ENCODE data around the gene ETV4. TPM values are rescaled to one million over a fixed set of nuclear protein-coding genes. Genes with fewer than 3 reads are reported as not detected.

The ETV4 gene
- polyA plus RNA-seq, 1 donor from 2014 or later, result 0.61 TPM

- H3K4me3 ChIP-seq (ENCODE audit: low read length), result no peak overlapping the region
- H2AFZ ChIP-seq (ENCODE audit: low read depth, low read length), result no peak overlapping the region
- no peaks in the 10 kb centered on the region for H4K20me1 ChIP-seq (ENCODE audit: insufficient read depth)
- H3K9ac ChIP-seq (ENCODE audit: low read length), result no peak overlapping the region
- H3K79me2 ChIP-seq (replicated peaks; ENCODE audit: insufficient read depth, low read length), result no peaks in the 10 kb centered on the region
- H3K9me2 ChIP-seq (ENCODE audit: insufficient read depth, low read length), result no peaks in the 10 kb centered on the region
- H3K9me3 ChIP-seq (ENCODE audit: low read length), result no peaks in the 10 kb centered on the region
- no peak overlapping the region for H3K27ac ChIP-seq (ENCODE audit: low read length)
- H3K27me3 ChIP-seq (ENCODE audit: insufficient read depth, low read depth, low read length), result peaks cover 55% of the 10 kb centered on the region
- TF ChIP-seq MXI1 (conservative IDR thresholded peaks at IDR 0.05; ENCODE audit: poor library complexity, severe bottlenecking) (no peak), SMC3 (conservative IDR thresholded peaks at IDR 0.05; ENCODE audit: poor library complexity) (no peak), EZH2 (IDR thresholded peaks at IDR 0.05; ENCODE audit: borderline replicate concordance, insufficient read depth, low read length, poor library complexity, severe bottlenecking) (no peak), RAD21 (conservative IDR thresholded peaks at IDR 0.05) (no peak), POLR2AphosphoS5 (IDR thresholded peaks at IDR 0.05) (no peak), REST (IDR thresholded peaks at IDR 0.05; ENCODE audit: borderline replicate concordance) (no peak), EP300 (conservative IDR thresholded peaks at IDR 0.05; ENCODE audit: poor library complexity, severe bottlenecking) (no peak), TAF1 (IDR thresholded peaks at IDR 0.05; ENCODE audit: low read depth) (no peak), CTCF (IDR thresholded peaks at IDR 0.05; ENCODE audit: poor library complexity, severe bottlenecking) (no peak)
- no peaks in the 10 kb centered on the region for H3K36me3 ChIP-seq (ENCODE audit: insufficient read depth, low read length)
- no peak overlapping the region for H3K4me2 ChIP-seq (ENCODE audit: low read length)
- H3F3A ChIP-seq (ENCODE audit: insufficient read depth, low read length, poor library complexity, severe bottlenecking), result no peaks in the 10 kb centered on the region
Measured at GRCh38 chr17:43543771-43544575, 2.2 kb downstream of the ETV4 start.

- no peaks in the 10 kb centered on the region for H3K9me2 ChIP-seq (ENCODE audit: insufficient read depth, low read length)
- no peak overlapping the region for H3K9ac ChIP-seq (ENCODE audit: low read length)
- no peaks in the 10 kb centered on the region for H3K9me3 ChIP-seq (ENCODE audit: low read length)
- H3K4me3 ChIP-seq (ENCODE audit: low read length), result no peak overlapping the region
- H3K36me3 ChIP-seq (ENCODE audit: insufficient read depth, low read length), result no peaks in the 10 kb centered on the region
- peaks cover 55% of the 10 kb centered on the region for H3K27me3 ChIP-seq (ENCODE audit: insufficient read depth, low read depth, low read length)
- no peak overlapping the region for H3K27ac ChIP-seq (ENCODE audit: low read length)
- no peak overlapping the region for H2AFZ ChIP-seq (ENCODE audit: low read depth, low read length)
- no peak for TF ChIP-seq EZH2 (IDR thresholded peaks at IDR 0.05; ENCODE audit: borderline replicate concordance, insufficient read depth, low read length, poor library complexity, severe bottlenecking)
- no peak for TF ChIP-seq RAD21 (conservative IDR thresholded peaks at IDR 0.05)
- no peak for TF ChIP-seq REST (IDR thresholded peaks at IDR 0.05; ENCODE audit: borderline replicate concordance)
- TF ChIP-seq EP300 (conservative IDR thresholded peaks at IDR 0.05; ENCODE audit: poor library complexity, severe bottlenecking), result no peak
- no peak for TF ChIP-seq SMC3 (conservative IDR thresholded peaks at IDR 0.05; ENCODE audit: poor library complexity)
- TF ChIP-seq TAF1 (IDR thresholded peaks at IDR 0.05; ENCODE audit: low read depth), result no peak
- TF ChIP-seq POLR2AphosphoS5 (IDR thresholded peaks at IDR 0.05), result no peak
- no peak overlapping the region for H3K4me2 ChIP-seq (ENCODE audit: low read length)
- H3F3A ChIP-seq (ENCODE audit: insufficient read depth, low read length, poor library complexity, severe bottlenecking), result no peaks in the 10 kb centered on the region
- H4K20me1 ChIP-seq (ENCODE audit: insufficient read depth), result no peaks in the 10 kb centered on the region
- no peaks in the 10 kb centered on the region for H3K79me2 ChIP-seq (replicated peaks; ENCODE audit: insufficient read depth, low read length)
Measured at GRCh38 chr17:43543300-43543699, 2.8 kb downstream of the ETV4 start.

All from neural cell (in vitro differentiated cells).